ENCODE data around the gene PRG3.

Gene PRG3

GRCh38 chr11:57359896-57360690 lies 20.9 kb downstream of the PRG3 start:
- DNase-seq (ENCODE audit: low read depth), result no peak
- no peak overlapping the region for H3K4me3 ChIP-seq (ENCODE audit: low read depth, low read length)
- no peak for TF ChIP-seq CTCF (IDR thresholded peaks at IDR 0.05; ENCODE audit: low read depth, low read length, missing control alignments)

GRCh38 chr11:57359396-57359795 lies 21.6 kb downstream of the PRG3 start:
- no peak for DNase-seq (ENCODE audit: low read depth)
- H3K4me3 ChIP-seq (ENCODE audit: low read depth, low read length), result no peak overlapping the region
- TF ChIP-seq CTCF (IDR thresholded peaks at IDR 0.05; ENCODE audit: low read depth, low read length, missing control alignments), result no peak

GRCh38 chr11:57358991-57359390 lies 22.0 kb downstream of the PRG3 start:
- no peak for DNase-seq (ENCODE audit: low read depth)
- no peak overlapping the region for H3K4me3 ChIP-seq (ENCODE audit: low read depth, low read length)
- TF ChIP-seq CTCF (IDR thresholded peaks at IDR 0.05; ENCODE audit: low read depth, low read length, missing control alignments), result no peak

- no peak for TF ChIP-seq CTCF (IDR thresholded peaks at IDR 0.05; ENCODE audit: low read depth, low read length, missing control alignments)
- no peak overlapping the region for H3K4me3 ChIP-seq (ENCODE audit: low read depth, low read length)
- DNase-seq (ENCODE audit: low read depth), result no peak
Measured at GRCh38 chr11:57358543-57358961, 22.4 kb downstream of the PRG3 start.

- TF ChIP-seq CTCF (IDR thresholded peaks at IDR 0.05; ENCODE audit: low read depth, low read length, missing control alignments), result no peak
- DNase-seq (ENCODE audit: low read depth), result no peak
Measured at GRCh38 chr11:57357856-57358255, 23.1 kb downstream of the PRG3 start.

GRCh38 chr11:57357310-57357709 lies 23.6 kb downstream of the PRG3 start:
- no peak for DNase-seq (ENCODE audit: low read depth)
- TF ChIP-seq CTCF (IDR thresholded peaks at IDR 0.05; ENCODE audit: low read depth, low read length, missing control alignments), result no peak
- H3K4me3 ChIP-seq (ENCODE audit: low read depth, low read length), result no peak overlapping the region

More at GRCh38 chr11:57357856-57358255, 23.1 kb downstream of the PRG3 start:
- H3K4me3 ChIP-seq (ENCODE audit: low read depth, low read length), result no peak overlapping the region

- TF ChIP-seq CTCF (IDR thresholded peaks at IDR 0.05; ENCODE audit: low read depth, low read length, missing control alignments), result no peak
- H3K4me3 ChIP-seq (ENCODE audit: low read depth, low read length), result no peak overlapping the region
- no peak for DNase-seq (ENCODE audit: low read depth)
Measured at GRCh38 chr11:57356268-57356667, 24.7 kb downstream of the PRG3 start.

All from GM12864 (cell line).